ENCODE results near the gene CPNE9. TPM values are rescaled to one million over a fixed set of nuclear protein-coding genes. Genes with fewer than 3 reads are reported as not detected.
A peak's percentile ranks its signal among the peaks of the same experiment; 100 is the strongest.

CPNE9 gene
- 0.52 TPM for total RNA-seq

GRCh38 chr3:9703736-9704346 is at the start of gene CPNE9:
TSS of gene CPNE9 (plus strand) at chr3:9703833. CDS start at chr3:9703997, 164 bp downstream.
- peak within 1 kb of the TSS in 1 of 3 donors; percentile 22 for H3K4me3 ChIP-seq (ENCODE audit: low read length in 3 of 3)
- no peak within 1 kb of the TSS for H3K27ac ChIP-seq (ENCODE audit: low read depth, low read length)
- no peak within 1 kb of the TSS for H3K9ac ChIP-seq (ENCODE audit: low read depth in 1 of 3, low read length in 3 of 3)
- peaks cover 22 to 24% (median 23%) of the 10 kb centered on the region in 3 donors for H3K36me3 ChIP-seq (ENCODE audit: control insufficient read depth in 3 of 3, insufficient read depth in 3 of 3, low read length in 3 of 3)
- H3K27me3 ChIP-seq (ENCODE audit: control insufficient read depth in 3 of 3, insufficient read depth in 3 of 3, low read length in 3 of 3) = peaks cover 7 to 15% (median 11%) of the 10 kb centered on the region in 3 donors
- H3K9me3 ChIP-seq (ENCODE audit: control insufficient read depth in 3 of 3, low read length in 3 of 3) = no peaks in the 10 kb centered on the region
- H3K4me1 ChIP-seq (ENCODE audit: control insufficient read depth in 3 of 3, insufficient read depth in 3 of 3, low read length in 3 of 3) = peaks cover 4 to 10% (median 9%) of the 10 kb centered on the region in 3 donors

- no peaks in the 10 kb centered on the region for H3K9me3 ChIP-seq (ENCODE audit: control insufficient read depth in 3 of 3, low read length in 3 of 3)
- peaks cover 27 to 80% (median 62%) of the 10 kb centered on the region in 3 donors for H3K36me3 ChIP-seq (ENCODE audit: control insufficient read depth in 3 of 3, insufficient read depth in 3 of 3, low read length in 3 of 3)
- no peak overlapping the region for H3K4me3 ChIP-seq (ENCODE audit: low read length in 3 of 3)
- H3K4me1 ChIP-seq (ENCODE audit: control insufficient read depth in 3 of 3, insufficient read depth in 3 of 3, low read length in 3 of 3) = peaks cover 0 to 11% (median 4%) of the 10 kb centered on the region in 3 donors
- no peak overlapping the region for H3K9ac ChIP-seq (ENCODE audit: low read depth in 1 of 3, low read length in 3 of 3)
- H3K27ac ChIP-seq (ENCODE audit: low read depth, low read length) = no peak overlapping the region
- H3K27me3 ChIP-seq (ENCODE audit: control insufficient read depth in 3 of 3, insufficient read depth in 3 of 3, low read length in 3 of 3) = no peaks in the 10 kb centered on the region
Observed at GRCh38 chr3:9659849-9660248, 43.8 kb upstream of the CPNE9 start.

- peaks cover 26 to 77% (median 60%) of the 10 kb centered on the region in 3 donors for H3K36me3 ChIP-seq (ENCODE audit: control insufficient read depth in 3 of 3, insufficient read depth in 3 of 3, low read length in 3 of 3)
- peaks cover 0 to 11% (median 4%) of the 10 kb centered on the region in 3 donors for H3K4me1 ChIP-seq (ENCODE audit: control insufficient read depth in 3 of 3, insufficient read depth in 3 of 3, low read length in 3 of 3)
- H3K27ac ChIP-seq (ENCODE audit: low read depth, low read length) = no peak overlapping the region
- H3K4me3 ChIP-seq (ENCODE audit: low read length in 3 of 3) = no peak overlapping the region
- no peak overlapping the region for H3K9ac ChIP-seq (ENCODE audit: low read depth in 1 of 3, low read length in 3 of 3)
- no peaks in the 10 kb centered on the region for H3K27me3 ChIP-seq (ENCODE audit: control insufficient read depth in 3 of 3, insufficient read depth in 3 of 3, low read length in 3 of 3)
- no peaks in the 10 kb centered on the region for H3K9me3 ChIP-seq (ENCODE audit: control insufficient read depth in 3 of 3, low read length in 3 of 3)
Observed at GRCh38 chr3:9660972-9661371, 42.7 kb upstream of the CPNE9 start.

- H3K9me3 ChIP-seq (ENCODE audit: control insufficient read depth in 3 of 3, low read length in 3 of 3) = no peaks in the 10 kb centered on the region
- no peak overlapping the region for H3K4me3 ChIP-seq (ENCODE audit: low read length in 3 of 3)
- H3K9ac ChIP-seq (ENCODE audit: low read depth in 1 of 3, low read length in 3 of 3) = no peak overlapping the region
- H3K27me3 ChIP-seq (ENCODE audit: control insufficient read depth in 3 of 3, insufficient read depth in 3 of 3, low read length in 3 of 3) = no peaks in the 10 kb centered on the region
- H3K27ac ChIP-seq (ENCODE audit: low read depth, low read length) = no peak overlapping the region
- peaks cover 2 to 13% (median 7%) of the 10 kb centered on the region in 3 donors for H3K4me1 ChIP-seq (ENCODE audit: control insufficient read depth in 3 of 3, insufficient read depth in 3 of 3, low read length in 3 of 3)
- peaks cover 43 to 70% (median 57%) of the 10 kb centered on the region in 3 donors for H3K36me3 ChIP-seq (ENCODE audit: control insufficient read depth in 3 of 3, insufficient read depth in 3 of 3, low read length in 3 of 3)
Observed at GRCh38 chr3:9664119-9664751, 39.4 kb upstream of the CPNE9 start.

- peaks cover 19 to 22% (median 20%) of the 10 kb centered on the region in 3 donors for H3K4me1 ChIP-seq (ENCODE audit: control insufficient read depth in 3 of 3, insufficient read depth in 3 of 3, low read length in 3 of 3)
- H3K27ac ChIP-seq (ENCODE audit: low read depth, low read length) = no peak overlapping the region
- peaks cover 39 to 69% (median 63%) of the 10 kb centered on the region in 3 donors for H3K36me3 ChIP-seq (ENCODE audit: control insufficient read depth in 3 of 3, insufficient read depth in 3 of 3, low read length in 3 of 3)
- H3K9ac ChIP-seq (ENCODE audit: low read depth in 1 of 3, low read length in 3 of 3) = no peak overlapping the region
- no peaks in the 10 kb centered on the region for H3K27me3 ChIP-seq (ENCODE audit: control insufficient read depth in 3 of 3, insufficient read depth in 3 of 3, low read length in 3 of 3)
- H3K4me3 ChIP-seq (ENCODE audit: low read length in 3 of 3) = no peak overlapping the region
- no peaks in the 10 kb centered on the region for H3K9me3 ChIP-seq (ENCODE audit: control insufficient read depth in 3 of 3, low read length in 3 of 3)
Observed at GRCh38 chr3:9666704-9667445, 36.8 kb upstream of the CPNE9 start.

- Histone ChIP-seq H3K4me3 (ENCODE audit: low read length in 3 of 3) (no peak overlapping the region), H3K36me3 (ENCODE audit: control insufficient read depth in 3 of 3, insufficient read depth in 3 of 3, low read length in 3 of 3) (peaks cover 41 to 75% (median 69%) of the 10 kb centered on the region in 3 donors), H3K9ac (ENCODE audit: low read depth in 1 of 3, low read length in 3 of 3) (peak overlapping the region in 1 of 3 donors; percentile 54), H3K4me1 (ENCODE audit: control insufficient read depth in 3 of 3, insufficient read depth in 3 of 3, low read length in 3 of 3) (peaks cover 21 to 30% (median 29%) of the 10 kb centered on the region in 3 donors), H3K27me3 (ENCODE audit: control insufficient read depth in 3 of 3, insufficient read depth in 3 of 3, low read length in 3 of 3) (no peaks in the 10 kb centered on the region), H3K9me3 (ENCODE audit: control insufficient read depth in 3 of 3, low read length in 3 of 3) (no peaks in the 10 kb centered on the region), H3K27ac (ENCODE audit: low read depth, low read length) (peak overlapping the region; percentile 33)
Observed at GRCh38 chr3:9669277-9669676, 34.4 kb upstream of the CPNE9 start.

- Histone ChIP-seq H3K27me3 (ENCODE audit: control insufficient read depth in 3 of 3, insufficient read depth in 3 of 3, low read length in 3 of 3) (no peaks in the 10 kb centered on the region), H3K4me1 (ENCODE audit: control insufficient read depth in 3 of 3, insufficient read depth in 3 of 3, low read length in 3 of 3) (peaks cover 21 to 30% (median 29%) of the 10 kb centered on the region in 3 donors), H3K36me3 (ENCODE audit: control insufficient read depth in 3 of 3, insufficient read depth in 3 of 3, low read length in 3 of 3) (peaks cover 39 to 71% (median 67%) of the 10 kb centered on the region in 3 donors), H3K27ac (ENCODE audit: low read depth, low read length) (peak overlapping the region; percentile 36), H3K9ac (ENCODE audit: low read depth in 1 of 3, low read length in 3 of 3) (peak overlapping the region in 2 of 3 donors; percentile 36 to 54), H3K9me3 (ENCODE audit: control insufficient read depth in 3 of 3, low read length in 3 of 3) (no peaks in the 10 kb centered on the region), H3K4me3 (ENCODE audit: low read length in 3 of 3) (no peak overlapping the region)
Observed at GRCh38 chr3:9669720-9670432, 33.8 kb upstream of the CPNE9 start.

GRCh38 chr3:9673082-9673481 is 30.6 kb upstream of the CPNE9 start:
- H3K4me3 ChIP-seq (ENCODE audit: low read length in 3 of 3) = no peak overlapping the region
- peaks cover 21 to 30% (median 29%) of the 10 kb centered on the region in 3 donors for H3K4me1 ChIP-seq (ENCODE audit: control insufficient read depth in 3 of 3, insufficient read depth in 3 of 3, low read length in 3 of 3)
- H3K9ac ChIP-seq (ENCODE audit: low read depth in 1 of 3, low read length in 3 of 3) = no peak overlapping the region
- peaks cover 47 to 80% (median 63%) of the 10 kb centered on the region in 3 donors for H3K36me3 ChIP-seq (ENCODE audit: control insufficient read depth in 3 of 3, insufficient read depth in 3 of 3, low read length in 3 of 3)
- no peak overlapping the region for H3K27ac ChIP-seq (ENCODE audit: low read depth, low read length)
- H3K9me3 ChIP-seq (ENCODE audit: control insufficient read depth in 3 of 3, low read length in 3 of 3) = no peaks in the 10 kb centered on the region
- H3K27me3 ChIP-seq (ENCODE audit: control insufficient read depth in 3 of 3, insufficient read depth in 3 of 3, low read length in 3 of 3) = no peaks in the 10 kb centered on the region

- Histone ChIP-seq H3K27me3 (ENCODE audit: control insufficient read depth in 3 of 3, insufficient read depth in 3 of 3, low read length in 3 of 3) (no peaks in the 10 kb centered on the region), H3K27ac (ENCODE audit: low read depth, low read length) (no peak overlapping the region), H3K9ac (ENCODE audit: low read depth in 1 of 3, low read length in 3 of 3) (no peak overlapping the region), H3K4me3 (ENCODE audit: low read length in 3 of 3) (no peak overlapping the region), H3K4me1 (ENCODE audit: control insufficient read depth in 3 of 3, insufficient read depth in 3 of 3, low read length in 3 of 3) (peaks cover 21 to 30% (median 29%) of the 10 kb centered on the region in 3 donors), H3K9me3 (ENCODE audit: control insufficient read depth in 3 of 3, low read length in 3 of 3) (no peaks in the 10 kb centered on the region), H3K36me3 (ENCODE audit: control insufficient read depth in 3 of 3, insufficient read depth in 3 of 3, low read length in 3 of 3) (peaks cover 48 to 81% (median 63%) of the 10 kb centered on the region in 3 donors)
Observed at GRCh38 chr3:9673752-9674151, 29.9 kb upstream of the CPNE9 start.

All from skeletal muscle tissue (tissue), 4 donors.